Fibroblast of the aortic adventitia (primary cell): Measurements from ENCODE around the gene HID1. TPM values are rescaled to one million over a fixed set of nuclear protein-coding genes. Genes with fewer than 3 reads are reported as not detected.

Source experiments
- DNase-seq: peaks from one replicate; pipeline ENCODE4 v3.0.0-alpha.2; 2010; ENCODE audit warnings: low read depth
- H3K4me3 ChIP-seq: 2 replicates; pipeline ENCODE4 v1.5.1; 2011; ENCODE audit warnings: low read depth, mild to moderate bottlenecking, control low read depth, low read length, moderate library complexity
- total RNA-seq: library from RNA; depleted of rRNA; stranded (reverse); fragments of >200 nt; gene quantifications from 2 replicates; pipeline ENCODE4 v1.2.3, GENCODE V29; 2012; ENCODE audit warnings: low replicate concordance
- TF ChIP-seq, protein P1 (sequence below): IDR thresholded peaks from 2 replicates; pipeline ENCODE4 v1.5.1; 2011; ENCODE audit warnings: mild to moderate bottlenecking, low read length, control low read depth, inconsistent platforms; ENCODE audit not compliant: insufficient read depth

HID1 gene
- total RNA-seq, 1 donor = 0.90 TPM

- DNase-seq = no peak
- TF ChIP-seq, protein P1, sequence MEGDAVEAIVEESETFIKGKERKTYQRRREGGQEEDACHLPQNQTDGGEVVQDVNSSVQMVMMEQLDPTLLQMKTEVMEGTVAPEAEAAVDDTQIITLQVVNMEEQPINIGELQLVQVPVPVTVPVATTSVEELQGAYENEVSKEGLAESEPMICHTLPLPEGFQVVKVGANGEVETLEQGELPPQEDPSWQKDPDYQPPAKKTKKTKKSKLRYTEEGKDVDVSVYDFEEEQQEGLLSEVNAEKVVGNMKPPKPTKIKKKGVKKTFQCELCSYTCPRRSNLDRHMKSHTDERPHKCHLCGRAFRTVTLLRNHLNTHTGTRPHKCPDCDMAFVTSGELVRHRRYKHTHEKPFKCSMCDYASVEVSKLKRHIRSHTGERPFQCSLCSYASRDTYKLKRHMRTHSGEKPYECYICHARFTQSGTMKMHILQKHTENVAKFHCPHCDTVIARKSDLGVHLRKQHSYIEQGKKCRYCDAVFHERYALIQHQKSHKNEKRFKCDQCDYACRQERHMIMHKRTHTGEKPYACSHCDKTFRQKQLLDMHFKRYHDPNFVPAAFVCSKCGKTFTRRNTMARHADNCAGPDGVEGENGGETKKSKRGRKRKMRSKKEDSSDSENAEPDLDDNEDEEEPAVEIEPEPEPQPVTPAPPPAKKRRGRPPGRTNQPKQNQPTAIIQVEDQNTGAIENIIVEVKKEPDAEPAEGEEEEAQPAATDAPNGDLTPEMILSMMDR = no peak
- no peak overlapping the region for H3K4me3 ChIP-seq
Measured at GRCh38 chr17:74986206-74986576, 13.6 kb upstream of the HID1 start.

DNA sequence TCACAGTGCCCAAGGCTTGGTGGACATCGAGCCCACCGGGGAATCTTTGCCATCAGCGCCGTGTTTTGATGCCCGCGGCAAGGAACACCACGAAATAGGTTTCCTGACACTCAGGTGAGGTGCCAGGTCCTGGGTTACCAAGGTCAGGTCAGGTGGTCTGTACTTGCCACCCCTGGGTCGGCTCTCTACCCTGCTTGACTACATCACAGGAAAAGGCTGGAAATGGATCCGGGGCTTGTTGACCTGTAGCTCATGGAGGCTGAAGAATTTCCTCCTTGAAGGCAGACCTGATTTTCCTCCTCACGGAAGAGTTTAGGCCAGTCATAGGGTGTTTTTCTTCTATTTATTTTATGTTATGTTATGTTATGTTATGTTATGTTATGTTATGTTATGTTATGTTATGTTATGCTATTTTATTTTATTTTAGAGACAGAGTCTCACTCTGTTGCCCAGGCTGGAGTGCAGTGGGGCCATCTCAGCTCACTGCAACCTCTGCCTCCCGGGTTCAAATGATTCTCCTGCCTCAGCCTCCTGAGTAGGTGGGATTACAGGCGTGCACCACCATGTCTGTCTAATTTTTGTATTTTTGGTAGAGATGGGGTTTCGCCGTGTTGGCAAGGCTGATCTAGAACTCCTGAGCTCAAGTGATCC lies 10.2 kb upstream of the HID1 start:
- DNase-seq = peak; percentile 4
- peak overlapping the region; percentile 75 for H3K4me3 ChIP-seq

DNA sequence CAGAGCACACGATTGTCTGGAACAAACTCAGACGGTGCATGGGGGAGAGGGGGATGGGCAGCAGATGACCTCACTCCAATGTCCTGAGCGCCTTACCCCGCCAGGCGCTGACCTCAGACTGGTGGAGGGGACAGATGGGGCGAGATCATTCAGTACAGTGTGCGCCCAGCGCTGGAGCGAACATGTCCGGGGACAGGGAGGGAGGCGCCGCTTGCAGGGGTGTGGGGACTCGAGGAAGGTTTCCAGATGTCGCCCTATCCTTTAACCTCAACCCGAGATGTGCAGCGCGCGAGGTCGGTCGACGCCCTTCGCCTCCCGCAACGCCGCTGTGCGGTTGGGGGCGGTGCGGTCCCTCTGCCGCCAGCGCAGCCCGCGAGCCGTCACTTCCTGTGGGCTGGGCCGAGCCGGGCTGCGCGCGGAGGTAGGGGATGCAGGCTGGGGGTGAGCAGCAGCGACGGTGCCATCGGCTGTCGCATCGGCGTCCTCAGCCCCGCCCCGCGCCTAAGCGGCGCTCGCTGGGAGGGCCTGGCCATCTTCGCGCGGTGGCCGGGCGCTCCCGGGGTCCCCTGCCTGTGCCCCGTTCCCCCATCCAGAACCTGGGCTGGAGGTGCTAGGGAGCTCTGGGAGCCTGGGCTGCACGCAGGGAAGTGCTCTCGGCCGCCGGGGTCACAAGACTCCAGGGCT lies 9.6 kb upstream of the HID1 start:
- peak overlapping the region; percentile 75 for H3K4me3 ChIP-seq
- DNase-seq = peak; percentile 40
- TF ChIP-seq, protein P1 = no peak

DNA sequence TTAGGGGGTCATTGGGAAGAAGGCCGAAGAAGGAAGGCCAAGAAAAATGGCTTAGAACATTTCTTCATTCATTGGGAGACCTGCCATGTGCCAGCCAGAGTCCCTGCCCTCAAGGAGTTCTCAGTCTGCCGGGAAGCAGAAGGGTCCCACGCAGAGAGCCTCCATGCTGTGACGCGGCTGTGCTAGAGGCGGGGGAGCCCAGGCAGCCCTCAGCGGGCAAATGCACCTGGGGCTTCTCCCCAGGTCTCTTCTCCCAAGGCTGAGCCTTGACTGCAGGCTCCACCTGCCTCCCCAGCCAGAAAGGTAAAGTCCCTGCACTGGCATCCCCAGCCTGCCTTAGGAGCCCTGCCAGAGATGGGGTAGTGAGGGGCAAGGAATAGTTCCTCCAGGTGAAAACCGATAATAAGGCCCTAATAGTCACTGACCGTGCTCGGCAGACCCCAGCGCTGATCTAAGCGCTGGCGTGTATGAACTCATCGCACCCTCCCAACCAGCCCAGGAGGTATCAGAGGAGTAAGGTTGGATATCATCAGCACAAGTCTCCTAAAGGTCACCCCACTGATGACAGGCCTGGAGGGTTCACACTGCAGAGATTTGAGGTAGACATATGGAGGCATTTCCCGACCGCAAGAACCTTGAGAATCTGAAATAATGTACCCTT lies 8.9 kb upstream of the HID1 start:
- TF ChIP-seq, protein P1 = no peak
- no peak for DNase-seq
- peak overlapping the region; percentile 75 for H3K4me3 ChIP-seq

- no peak for DNase-seq
- TF ChIP-seq, protein P1 = no peak
- no peak overlapping the region for H3K4me3 ChIP-seq
Measured at GRCh38 chr17:74979408-74980146, 7.0 kb upstream of the HID1 start.

DNA sequence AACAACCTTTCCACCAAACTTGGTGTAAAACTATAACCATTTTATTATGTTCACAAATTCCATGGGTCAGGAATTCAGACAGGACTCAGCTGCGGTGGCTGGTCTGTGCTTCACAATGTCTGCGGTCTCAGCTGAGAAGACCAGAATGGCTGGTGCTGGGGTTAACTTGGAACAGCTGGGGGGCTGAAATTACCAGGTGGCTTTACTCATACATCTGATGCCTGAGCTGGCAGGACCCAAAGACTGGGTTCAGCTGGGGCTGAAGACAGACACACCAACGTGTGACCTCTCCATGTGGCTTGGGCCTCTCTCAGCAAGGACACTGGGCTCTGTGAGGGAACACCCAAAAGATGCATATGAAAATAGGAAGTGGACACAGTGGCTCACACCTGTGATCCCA lies 5.7 kb upstream of the HID1 start:
- TF ChIP-seq, protein P1 = no peak
- H3K4me3 ChIP-seq = no peak overlapping the region
- no peak for DNase-seq

- H3K4me3 ChIP-seq = no peak overlapping the region
- TF ChIP-seq, protein P1 = no peak
- no peak for DNase-seq
Measured at GRCh38 chr17:74977802-74978201, 5.2 kb upstream of the HID1 start.
